Activated naive CD8-positive, alpha-beta T cell treated with anti-CD3 and anti-CD28 coated beads, Interleukin-2, amount 50 U/mL, for 24 hours (primary cell): Measurements from ENCODE around the gene MAMDC4.
"Not testable (repeated sequence)": the region's sequence is repeated elsewhere in the genome, so short reads cannot be mapped to it uniquely, and the experiment has no call there.

Experiments used
- ATAC-seq: fragments of 150-1000 bp; cut with Tn5 transposase; one replicate; pipeline ENCODE4 v1.10.0; 2021
- DNase-seq: peaks from one replicate; pipeline ENCODE4 v3.0.0; 2021
- H3K27ac Mint-ChIP-seq: one replicate; pipeline ENCODE4 v1.8.0; 2021; ENCODE audit warnings: mild to moderate bottlenecking, mixed read lengths
- H3K27me3 Mint-ChIP-seq: one replicate; pipeline ENCODE4 v1.8.0; 2021; ENCODE audit warnings: mixed read lengths
- H3K36me3 Mint-ChIP-seq: one replicate; pipeline ENCODE4 v1.8.0; 2021; ENCODE audit warnings: low read depth, mixed read lengths
- H3K4me1 Mint-ChIP-seq: one replicate; pipeline ENCODE4 v1.8.0; 2021; ENCODE audit warnings: mixed read lengths
- H3K4me3 Mint-ChIP-seq: one replicate; pipeline ENCODE4 v1.8.0; 2021; ENCODE audit warnings: mild to moderate bottlenecking, moderate library complexity, mixed read lengths
- H3K9me3 Mint-ChIP-seq: one replicate; pipeline ENCODE4 v1.8.0; 2021; ENCODE audit warnings: mixed read lengths

The MAMDC4 gene

DNA sequence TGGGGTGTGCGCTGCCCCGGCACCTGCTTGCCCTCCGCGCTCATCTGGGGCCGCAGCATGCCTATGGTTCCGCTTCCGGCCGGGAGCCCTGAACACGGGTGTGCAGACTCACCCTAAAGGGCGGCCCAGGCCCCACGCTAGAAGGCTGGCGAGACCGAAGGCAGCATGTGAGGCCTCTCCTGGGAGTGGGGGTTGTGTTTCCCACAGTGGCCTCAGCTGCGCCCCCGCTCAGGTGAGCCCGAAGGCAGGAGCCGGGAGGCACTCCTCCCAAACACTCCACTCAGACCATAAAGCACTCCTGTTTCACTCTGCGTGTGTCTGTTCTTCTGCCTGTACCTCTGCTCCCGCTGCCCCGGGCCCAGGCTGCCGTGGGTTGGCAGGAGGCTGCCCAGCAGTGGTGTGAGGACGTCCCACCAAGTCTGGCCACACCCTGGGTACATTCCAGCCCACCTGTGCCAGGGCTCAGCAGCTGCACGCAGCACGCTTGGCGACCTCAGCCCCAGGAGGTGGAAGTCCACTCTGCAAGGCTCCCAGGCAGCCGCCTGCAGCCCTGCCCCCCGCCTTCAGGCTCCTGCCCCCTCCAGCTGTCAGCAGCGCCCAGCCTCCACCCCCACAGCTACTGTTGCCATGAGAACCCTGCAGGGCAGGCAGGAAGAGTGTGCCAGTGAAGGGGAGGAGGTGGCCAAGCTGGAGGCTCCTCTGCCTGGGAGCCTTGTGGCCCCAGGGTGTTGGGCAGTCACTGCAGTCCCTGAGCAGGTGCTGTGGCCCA, 11.1 kb upstream of the MAMDC4 start:
- Mint-ChIP-seq H3K27ac (no peak overlapping the region), H3K4me1 (peaks cover 16% of the 10 kb centered on the region), H3K4me3 (no peak overlapping the region), H3K9me3 (no peaks in the 10 kb centered on the region), H3K27me3 (peaks cover 3% of the 10 kb centered on the region), H3K36me3 (peaks cover 4% of the 10 kb centered on the region)
- ATAC-seq (no peak), DNase-seq (no peak)

DNA sequence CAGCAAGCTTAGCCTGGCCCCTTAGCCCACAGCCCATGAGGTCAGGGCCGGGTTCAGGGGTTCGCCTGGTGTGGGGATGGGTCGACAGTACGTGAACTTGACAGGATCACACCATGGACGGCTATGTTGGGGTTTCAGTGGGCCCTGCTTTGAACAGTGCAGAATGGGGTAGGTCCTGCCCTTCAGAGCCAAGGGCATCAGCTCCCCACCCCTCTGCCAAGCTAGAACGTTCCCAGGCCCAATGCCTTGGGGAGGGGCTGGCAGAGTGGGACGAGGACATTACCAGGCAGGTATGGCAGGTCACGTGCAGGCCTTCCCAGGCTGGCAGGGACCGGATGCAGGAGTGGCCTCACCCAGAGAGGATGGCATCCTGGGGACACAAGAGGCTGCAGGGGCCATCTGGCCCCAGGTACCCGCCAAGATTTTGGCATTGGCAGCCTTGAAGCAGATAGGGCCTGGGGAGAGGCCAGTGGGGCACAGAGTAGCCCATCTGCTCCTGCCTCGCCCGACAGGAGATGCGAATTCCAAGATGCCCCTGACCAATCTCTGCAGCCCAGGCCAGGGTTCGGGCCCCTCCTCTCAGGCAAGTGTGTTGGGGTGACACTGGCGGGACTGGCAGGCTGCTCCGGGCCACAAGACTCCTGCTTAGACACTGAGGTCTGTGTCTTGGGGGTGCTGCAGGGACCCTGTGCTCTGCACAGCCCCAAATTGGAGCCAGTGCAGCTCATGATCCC, 10.3 kb upstream of the MAMDC4 start:
- H3K27me3 Mint-ChIP-seq, H3K27ac Mint-ChIP-seq, H3K36me3 Mint-ChIP-seq, ATAC-seq, DNase-seq, H3K9me3 Mint-ChIP-seq: not testable (repeated sequence)
- peaks cover 17% of the 10 kb centered on the region for H3K4me1 Mint-ChIP-seq
- H3K4me3 Mint-ChIP-seq: peak overlapping the region; percentile 74

DNA sequence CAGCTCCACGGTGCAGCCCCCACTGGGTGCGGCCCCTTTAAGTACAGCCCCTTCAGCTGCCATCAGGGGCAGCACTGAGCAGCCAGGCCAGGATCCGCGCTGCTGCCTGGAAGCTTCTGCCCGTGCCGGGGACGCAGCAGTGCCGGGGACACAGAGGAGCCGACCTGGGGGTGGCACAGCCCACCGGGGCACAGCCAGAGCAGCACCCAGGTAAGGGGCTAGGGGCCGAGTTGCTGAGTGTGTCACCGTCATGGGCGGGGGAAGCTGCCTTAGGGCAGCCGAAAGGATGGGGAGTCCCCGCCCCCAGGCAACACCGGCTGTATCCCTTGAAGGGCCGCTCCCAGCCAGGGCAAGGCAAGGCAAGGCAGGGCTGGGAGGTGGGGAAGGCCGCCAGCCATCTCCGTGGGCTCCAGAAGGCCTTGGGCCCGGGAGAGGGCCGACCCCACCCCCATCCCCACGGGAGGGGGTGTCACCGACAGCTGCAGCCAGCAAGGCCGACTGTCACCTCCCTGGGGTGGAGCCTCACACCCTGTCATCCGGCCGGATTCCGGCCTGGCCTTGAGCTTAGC, 9.7 kb upstream of the MAMDC4 start, which contains the start of gene AJM1:
AJM1 (plus strand) TSS at position 99 of the 569 bp plus-strand sequence. CDS start 1,937 bp downstream, outside the sequence.
- DNase-seq (peak; percentile 84), ATAC-seq (peak; percentile 81)
- not testable (repeated sequence) for H3K27me3 Mint-ChIP-seq, H3K36me3 Mint-ChIP-seq, H3K27ac Mint-ChIP-seq, H3K9me3 Mint-ChIP-seq
- Mint-ChIP-seq H3K4me3 (peak within 1 kb of the TSS; percentile 74), H3K4me1 (peaks cover 17% of the 10 kb centered on the region)

DNA sequence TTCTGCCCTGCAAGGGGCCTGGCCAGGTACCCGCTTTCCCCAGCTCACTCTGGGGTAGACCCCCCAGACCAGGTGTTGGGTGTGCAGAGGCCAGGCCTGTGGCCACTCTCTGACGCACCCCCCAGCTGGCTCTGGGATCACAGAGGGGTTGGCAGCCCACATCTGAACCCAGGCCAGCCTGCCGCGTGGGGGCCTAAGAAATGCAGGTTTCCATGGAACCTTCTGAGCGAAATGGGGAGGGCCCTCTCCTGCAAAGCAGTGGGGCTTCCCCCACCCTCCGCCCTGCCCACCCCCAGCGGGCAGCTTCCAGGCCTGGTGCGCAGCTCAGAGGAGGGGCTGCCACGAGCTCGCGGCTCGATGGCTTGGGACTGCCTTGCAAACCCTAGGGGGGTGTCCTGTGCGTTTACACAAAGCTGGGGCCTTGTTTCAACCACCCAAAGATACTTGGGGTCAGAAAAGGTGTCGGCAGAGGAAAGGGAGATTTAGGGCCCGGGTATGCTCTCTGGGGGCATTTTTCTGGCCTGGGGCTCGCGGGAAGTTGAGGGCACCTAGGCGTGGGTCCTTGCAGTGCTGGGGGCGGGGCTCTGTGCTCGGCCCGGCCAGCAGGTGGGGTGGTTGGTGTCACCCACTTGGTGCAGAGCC, 8.9 kb upstream of the MAMDC4 start:
- ATAC-seq, H3K36me3 Mint-ChIP-seq, DNase-seq, H3K27ac Mint-ChIP-seq, H3K9me3 Mint-ChIP-seq: not testable (repeated sequence)
- Mint-ChIP-seq H3K4me3 (peak overlapping the region; percentile 50), H3K4me1 (peaks cover 23% of the 10 kb centered on the region), H3K27me3 (peaks cover 14% of the 10 kb centered on the region)

DNA sequence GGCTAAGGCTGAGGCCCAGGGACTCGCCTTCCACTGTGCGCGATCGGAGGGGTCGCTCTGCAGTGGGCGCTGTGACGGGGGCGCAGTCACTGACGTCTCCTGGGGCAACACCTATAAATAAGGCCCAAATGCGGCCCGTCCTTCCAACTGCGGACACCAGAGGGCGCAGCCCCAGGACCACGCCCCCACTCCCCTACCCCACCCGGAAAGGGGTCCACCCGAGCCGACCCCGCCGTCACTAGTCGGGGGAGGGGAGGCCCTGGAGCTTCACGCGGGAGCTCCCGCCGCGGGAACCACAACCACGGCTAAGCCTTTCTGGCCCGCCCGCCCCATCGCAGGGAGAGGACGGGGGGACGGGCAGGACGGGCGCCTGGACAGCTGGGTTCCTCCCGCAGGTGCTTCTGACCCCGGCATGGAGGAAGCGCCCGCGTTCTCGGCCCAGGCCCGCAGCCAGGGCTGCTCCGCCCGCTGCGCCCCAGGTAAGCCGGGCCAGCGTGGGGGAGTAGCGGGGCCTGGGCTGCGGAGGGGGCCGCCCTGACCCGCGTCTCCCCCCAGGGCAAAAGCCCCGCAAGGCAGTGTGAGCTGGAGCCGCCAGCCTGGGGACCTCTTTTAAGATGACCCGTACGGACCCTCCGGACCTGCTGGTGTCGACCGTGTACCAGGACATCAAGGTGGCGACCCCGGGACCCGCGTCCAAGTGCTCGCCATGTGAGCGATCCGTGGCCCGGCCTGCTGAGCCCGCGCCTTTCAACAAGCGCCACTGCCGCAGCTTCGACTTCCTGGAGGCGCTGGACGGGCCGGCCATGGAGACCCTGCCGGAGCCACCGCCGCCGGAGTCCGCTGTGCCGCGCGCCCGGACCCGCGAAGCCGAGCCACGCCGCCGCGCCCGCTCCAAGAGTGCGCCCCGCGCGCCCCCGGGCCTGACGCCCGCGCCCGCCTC, 8.1 kb upstream of the MAMDC4 start:
- DNase-seq (peak; percentile 74), ATAC-seq (peak; percentile 3)
- not testable (repeated sequence) for H3K27ac Mint-ChIP-seq, H3K36me3 Mint-ChIP-seq, H3K9me3 Mint-ChIP-seq
- peaks cover 25% of the 10 kb centered on the region for H3K4me1 Mint-ChIP-seq
- H3K4me3 Mint-ChIP-seq: peak overlapping the region; percentile 50
- H3K27me3 Mint-ChIP-seq: peaks cover 14% of the 10 kb centered on the region

DNA sequence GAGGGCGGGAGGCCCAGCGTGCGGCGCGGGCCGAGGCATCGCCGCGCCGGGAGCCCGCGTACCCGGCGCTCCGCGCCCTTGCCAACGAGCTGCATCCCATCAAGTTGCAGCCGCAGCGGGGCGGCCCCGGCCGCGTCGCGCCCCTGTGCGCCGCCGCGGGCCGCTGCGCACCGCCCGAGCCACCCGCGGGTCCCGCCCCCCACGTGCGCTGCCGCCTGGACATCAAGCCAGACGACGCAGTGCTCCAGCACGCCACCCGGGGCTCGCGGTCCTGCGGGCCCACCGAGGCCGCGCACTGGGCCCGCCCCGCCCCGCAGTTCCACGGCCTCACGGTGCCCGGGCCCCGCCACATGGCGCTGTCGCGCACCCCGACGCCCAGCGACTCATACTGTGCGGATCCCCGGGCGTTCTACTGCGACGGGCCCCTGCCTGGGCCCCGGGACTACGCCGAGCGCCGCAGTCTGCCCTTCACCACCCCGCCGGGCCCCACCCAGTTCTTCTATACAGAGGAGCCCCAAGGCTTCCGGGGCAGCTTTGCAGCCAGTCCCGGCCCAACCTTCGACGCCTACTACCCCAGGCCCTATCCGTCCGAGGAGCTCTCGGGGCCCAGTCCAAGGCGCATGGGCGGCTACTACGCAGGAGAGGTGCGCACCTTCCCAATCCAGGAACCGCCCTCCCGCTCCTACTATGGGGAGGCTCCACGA, 7.2 kb upstream of the MAMDC4 start:
- Mint-ChIP-seq H3K27ac (no peak overlapping the region), H3K36me3 (peaks cover 3% of the 10 kb centered on the region), H3K4me1 (peaks cover 30% of the 10 kb centered on the region), H3K9me3 (no peaks in the 10 kb centered on the region), H3K4me3 (no peak overlapping the region), H3K27me3 (peaks cover 14% of the 10 kb centered on the region)
- no peak for ATAC-seq
- no peak for DNase-seq

DNA sequence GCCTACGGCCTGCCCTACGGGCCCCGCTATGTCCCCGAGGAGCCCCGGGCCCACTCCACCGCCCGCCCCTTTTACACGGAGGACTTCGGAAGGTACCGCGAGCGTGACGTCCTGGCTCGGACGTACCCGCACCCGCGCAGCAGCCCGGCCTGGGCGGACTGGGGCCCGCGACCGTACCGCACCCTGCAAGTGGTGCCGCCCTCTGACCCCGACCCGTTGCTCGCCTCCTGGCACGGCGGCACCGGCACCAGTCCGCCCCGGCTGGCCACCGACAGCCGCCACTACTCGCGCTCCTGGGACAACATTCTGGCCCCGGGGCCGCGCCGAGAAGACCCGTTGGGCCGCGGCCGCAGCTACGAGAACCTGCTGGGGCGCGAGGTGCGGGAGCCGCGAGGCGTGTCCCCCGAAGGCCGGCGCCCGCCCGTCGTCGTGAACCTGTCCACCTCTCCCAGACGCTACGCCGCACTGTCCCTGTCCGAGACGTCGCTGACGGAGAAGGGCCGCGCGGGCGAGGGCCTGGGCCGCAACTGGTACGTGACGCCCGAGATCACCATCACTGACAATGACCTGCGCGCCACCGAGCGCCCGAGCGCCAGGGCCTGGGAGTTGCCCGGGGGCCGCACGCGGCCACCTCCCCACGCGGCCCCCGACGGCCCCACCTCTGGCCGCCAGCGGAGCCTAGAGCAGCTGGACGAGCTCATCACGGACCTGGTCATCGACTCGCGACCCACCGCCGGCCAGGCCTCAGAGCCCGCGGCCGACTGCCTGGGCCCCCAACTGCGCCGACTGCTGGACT, 6.5 kb upstream of the MAMDC4 start:
- no peak for DNase-seq
- Mint-ChIP-seq H3K27ac (no peak overlapping the region), H3K27me3 (peaks cover 14% of the 10 kb centered on the region), H3K4me3 (no peak overlapping the region), H3K36me3 (no peaks in the 10 kb centered on the region), H3K4me1 (peaks cover 28% of the 10 kb centered on the region), H3K9me3 (no peaks in the 10 kb centered on the region)
- no peak for ATAC-seq

DNA sequence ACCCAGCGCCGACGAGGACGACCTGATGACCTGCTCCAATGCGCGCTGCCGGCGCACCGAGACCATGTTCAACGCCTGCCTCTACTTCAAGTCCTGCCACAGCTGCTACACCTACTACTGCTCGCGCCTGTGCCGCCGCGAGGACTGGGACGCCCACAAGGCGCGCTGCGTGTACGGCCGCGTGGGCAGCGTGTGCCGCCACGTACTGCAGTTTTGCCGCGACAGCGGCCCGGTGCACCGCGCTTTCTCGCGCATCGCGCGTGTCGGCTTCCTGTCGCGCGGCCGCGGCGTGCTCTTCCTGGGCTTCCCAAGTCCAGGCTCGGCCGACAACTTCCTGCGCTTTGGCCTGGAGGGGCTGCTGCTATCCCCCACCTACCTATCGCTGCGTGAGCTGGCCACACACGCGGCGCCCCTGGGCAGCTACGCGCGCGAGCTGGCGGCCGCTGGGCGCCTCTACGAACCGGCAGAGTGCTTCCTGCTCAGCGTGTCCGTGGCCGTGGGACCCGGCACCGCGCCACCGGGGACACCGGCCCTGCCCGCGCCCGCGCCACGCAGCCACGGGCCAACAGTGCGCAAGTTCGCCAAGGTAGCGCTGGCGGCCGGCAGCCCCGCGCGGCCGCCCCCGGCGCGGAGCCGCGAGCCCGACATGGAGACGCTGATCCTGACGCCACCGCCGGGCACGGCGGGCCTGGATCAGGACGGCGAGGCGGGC, 5.6 kb upstream of the MAMDC4 start:
- Mint-ChIP-seq H3K9me3 (no peaks in the 10 kb centered on the region), H3K27ac (no peak overlapping the region), H3K4me3 (no peak overlapping the region), H3K27me3 (peaks cover 14% of the 10 kb centered on the region), H3K36me3 (no peaks in the 10 kb centered on the region), H3K4me1 (peaks cover 26% of the 10 kb centered on the region)
- no peak for ATAC-seq
- DNase-seq: no peak

DNA sequence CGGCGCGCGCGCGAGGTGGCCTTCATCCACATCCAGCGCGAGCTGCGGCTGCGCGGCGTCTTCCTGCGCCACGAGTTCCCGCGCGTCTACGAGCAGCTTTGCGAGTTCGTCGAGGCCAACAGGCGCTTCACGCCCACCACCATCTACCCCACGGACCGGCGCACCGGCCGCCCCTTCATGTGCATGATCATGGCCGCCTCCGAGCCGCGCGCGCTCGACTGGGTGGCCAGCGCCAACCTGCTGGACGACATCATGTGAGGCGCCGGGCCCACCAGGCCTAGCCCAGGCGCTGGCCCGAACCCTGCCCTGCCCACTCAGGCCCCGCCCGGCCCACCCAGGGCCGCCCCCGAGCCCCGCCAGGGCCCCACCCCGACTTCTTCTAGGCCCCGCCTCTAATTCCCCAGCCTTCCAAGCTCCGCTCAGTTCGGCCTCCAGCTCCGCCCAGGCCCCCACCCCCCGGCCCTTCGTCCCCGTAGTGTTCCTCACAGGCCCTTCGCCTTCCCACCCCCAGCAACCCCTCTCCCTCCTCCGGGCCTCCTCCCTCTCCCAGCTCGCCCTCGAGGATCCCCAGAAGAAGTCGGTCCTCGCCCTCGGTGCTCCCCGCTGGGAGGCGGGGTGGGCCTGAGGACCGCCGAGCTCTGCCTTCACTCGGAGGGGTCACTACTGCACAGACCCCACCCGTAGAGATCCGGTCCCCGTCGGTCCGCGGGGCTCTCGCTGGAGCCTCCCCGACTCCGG, 4.9 kb upstream of the MAMDC4 start:
- Mint-ChIP-seq H3K27me3 (peaks cover 14% of the 10 kb centered on the region), H3K9me3 (no peaks in the 10 kb centered on the region), H3K27ac (peak overlapping the region; percentile 81), H3K36me3 (no peaks in the 10 kb centered on the region), H3K4me3 (peak overlapping the region; percentile 87), H3K4me1 (peaks cover 24% of the 10 kb centered on the region)
- no peak for ATAC-seq
- DNase-seq: no peak

DNA sequence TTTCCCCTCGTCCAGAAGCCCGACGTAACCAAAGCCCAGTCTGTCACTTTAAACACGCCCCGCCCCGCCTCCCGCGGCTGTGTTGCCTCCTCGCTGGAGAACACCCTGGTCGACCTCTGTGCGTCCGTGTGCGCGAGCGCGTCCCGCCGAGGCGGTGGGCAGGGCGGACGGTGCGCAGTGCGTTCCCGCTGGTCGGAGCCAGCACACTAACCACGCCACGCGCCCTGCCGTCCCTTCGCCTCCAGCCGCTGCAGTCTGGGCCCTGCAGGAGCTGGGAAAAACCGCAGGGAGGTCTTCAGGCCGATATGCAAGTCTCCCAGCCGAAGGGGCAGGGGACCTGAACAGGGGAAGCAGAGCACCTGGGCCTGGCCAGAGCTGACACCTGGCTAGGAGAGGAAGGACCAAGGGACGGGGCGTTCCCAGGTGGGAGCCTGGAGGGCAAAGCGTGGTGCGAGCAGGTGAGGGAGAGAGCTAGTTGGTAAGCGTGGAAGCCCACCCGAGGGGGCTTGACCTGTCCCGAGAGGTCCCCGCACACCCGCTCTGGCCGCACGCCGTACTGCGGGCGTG, 4.2 kb upstream of the MAMDC4 start:
- ATAC-seq (peak; percentile 41), DNase-seq (peak; percentile 89)
- Mint-ChIP-seq H3K36me3 (no peaks in the 10 kb centered on the region), H3K9me3 (no peaks in the 10 kb centered on the region), H3K4me1 (peaks cover 21% of the 10 kb centered on the region), H3K4me3 (peak overlapping the region; percentile 87), H3K27ac (peak overlapping the region; percentile 81), H3K27me3 (peaks cover 14% of the 10 kb centered on the region)

DNA sequence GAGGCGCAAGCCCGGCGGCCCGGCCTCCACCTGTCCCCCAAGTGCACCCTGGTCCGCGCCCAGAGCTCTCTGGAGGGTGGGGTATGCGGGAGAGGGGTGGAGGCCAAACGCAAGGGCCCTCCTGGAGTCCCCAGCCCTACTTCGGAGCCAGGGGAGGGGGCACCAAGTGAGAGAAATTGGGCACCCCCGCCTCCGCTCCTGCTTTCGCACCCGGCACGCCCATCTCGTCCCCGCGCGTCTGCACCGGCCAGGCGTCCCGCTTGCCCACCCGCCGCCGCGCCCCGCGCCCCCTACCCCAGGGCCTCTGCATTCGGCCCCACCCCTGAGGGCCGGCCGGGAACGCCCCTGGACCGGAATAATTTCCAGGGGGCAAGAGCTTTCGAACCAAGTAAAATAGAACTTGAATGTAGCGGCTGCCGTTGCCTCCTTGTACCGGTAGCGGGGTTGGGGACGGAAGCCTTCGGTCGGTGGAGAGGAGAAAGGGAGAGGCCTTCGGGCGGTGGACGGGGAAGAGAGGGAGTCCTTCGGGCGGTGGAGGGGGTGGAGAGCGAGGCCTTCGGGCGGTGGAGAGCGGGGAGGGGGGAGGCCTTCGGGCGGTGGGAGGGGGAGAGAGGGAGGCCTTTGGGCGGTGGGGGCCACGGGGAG, 3.6 kb upstream of the MAMDC4 start:
- peak overlapping the region; percentile 87 for H3K4me3 Mint-ChIP-seq
- peaks cover 19% of the 10 kb centered on the region for H3K4me1 Mint-ChIP-seq
- H3K36me3 Mint-ChIP-seq: no peaks in the 10 kb centered on the region
- H3K27me3 Mint-ChIP-seq: peaks cover 14% of the 10 kb centered on the region
- peak; percentile 0 for ATAC-seq
- no peak for DNase-seq
- H3K9me3 Mint-ChIP-seq: no peaks in the 10 kb centered on the region
- peak overlapping the region; percentile 88 for H3K27ac Mint-ChIP-seq
